ENCODE data around the gene TENM4.

TENM4 gene

GRCh38 chr11:78635814-78636506 is 804.9 kb downstream of the TENM4 start:
- H3K4me3 ChIP-seq (ENCODE audit: low read depth, low read length) = no peak overlapping the region
- DNase-seq (ENCODE audit: low read depth) = no peak
- no peak for TF ChIP-seq CTCF (conservative IDR thresholded peaks at IDR 0.05; ENCODE audit: low read depth, low read length)

DNA sequence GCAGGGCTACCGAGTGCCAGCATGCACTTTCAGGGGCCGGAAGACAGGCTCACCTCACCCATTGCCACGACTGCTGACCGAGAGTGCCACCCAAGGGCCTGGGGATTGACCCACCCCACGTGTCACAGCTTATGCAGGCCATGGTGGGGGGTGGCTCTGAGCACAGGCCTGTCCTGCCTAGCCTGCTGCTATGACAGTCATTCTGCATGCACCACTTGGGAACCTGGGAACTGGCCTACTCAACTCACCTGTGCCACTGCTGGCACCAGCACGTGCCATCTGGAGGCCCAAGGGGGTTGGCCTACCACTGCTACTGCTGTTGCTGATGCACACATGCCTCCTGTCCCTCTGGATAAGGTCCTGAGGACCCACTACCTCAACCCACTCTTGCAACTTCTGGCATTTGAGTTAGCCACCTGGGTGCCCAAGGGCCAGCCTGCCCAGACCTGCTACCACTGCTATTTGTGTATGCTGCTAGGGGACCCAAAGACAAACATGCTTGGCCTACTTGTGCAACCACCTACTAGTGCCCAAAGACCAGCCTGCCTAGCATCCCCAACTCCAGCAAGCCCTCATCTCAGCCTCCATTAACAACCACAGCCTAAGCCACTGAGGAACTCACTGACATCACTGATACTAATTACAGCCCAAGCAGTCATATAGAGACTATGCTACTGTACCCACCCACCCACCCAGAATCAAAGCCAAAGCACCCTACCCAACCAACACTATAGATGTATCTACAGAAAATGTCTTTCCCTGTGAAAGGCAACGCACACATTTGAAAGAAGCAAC is 807.1 kb downstream of the TENM4 start:
- DNase-seq (ENCODE audit: low read depth) = no peak
- no peak overlapping the region for H3K4me3 ChIP-seq (ENCODE audit: low read depth, low read length)
- TF ChIP-seq CTCF (conservative IDR thresholded peaks at IDR 0.05; ENCODE audit: low read depth, low read length) = no peak

DNA sequence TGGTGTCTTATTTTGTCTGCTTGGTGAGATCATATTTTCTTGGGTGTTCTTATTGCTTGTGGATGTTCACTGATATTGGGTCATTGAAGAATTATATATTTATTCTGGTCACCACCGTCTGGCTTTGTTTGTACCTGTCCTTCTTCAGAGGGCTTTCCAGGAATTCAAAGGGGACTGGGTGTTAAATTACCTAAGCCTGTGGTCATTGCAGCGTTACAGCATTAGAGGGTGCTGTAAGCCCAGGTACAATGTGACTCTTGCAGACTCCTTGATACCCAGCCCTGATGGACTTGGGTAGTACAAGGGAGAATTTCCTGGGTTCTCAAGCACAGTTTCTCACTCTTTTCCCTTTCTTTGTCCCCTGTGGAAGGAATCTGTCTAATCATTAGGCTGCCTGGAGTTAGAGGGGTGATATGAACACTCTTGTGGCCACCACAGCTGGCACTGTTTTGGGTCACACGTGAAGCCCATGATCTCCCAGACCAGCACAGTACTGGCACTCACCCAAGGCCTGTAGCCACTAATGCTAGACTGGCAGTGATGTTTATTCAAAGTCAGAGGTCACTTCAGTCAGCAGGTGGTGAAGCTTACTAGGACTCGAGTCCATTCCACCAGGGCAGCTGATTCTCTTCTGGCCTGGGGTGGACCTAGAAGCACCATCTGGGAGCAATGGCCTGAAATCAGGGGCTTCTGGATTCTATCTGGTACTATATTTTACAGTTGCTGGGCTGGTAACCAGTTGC is 810.1 kb downstream of the TENM4 start:
- TF ChIP-seq CTCF (conservative IDR thresholded peaks at IDR 0.05; ENCODE audit: low read depth, low read length) = no peak
- no peak for DNase-seq (ENCODE audit: low read depth)
- H3K4me3 ChIP-seq (ENCODE audit: low read depth, low read length) = no peak overlapping the region

DNA sequence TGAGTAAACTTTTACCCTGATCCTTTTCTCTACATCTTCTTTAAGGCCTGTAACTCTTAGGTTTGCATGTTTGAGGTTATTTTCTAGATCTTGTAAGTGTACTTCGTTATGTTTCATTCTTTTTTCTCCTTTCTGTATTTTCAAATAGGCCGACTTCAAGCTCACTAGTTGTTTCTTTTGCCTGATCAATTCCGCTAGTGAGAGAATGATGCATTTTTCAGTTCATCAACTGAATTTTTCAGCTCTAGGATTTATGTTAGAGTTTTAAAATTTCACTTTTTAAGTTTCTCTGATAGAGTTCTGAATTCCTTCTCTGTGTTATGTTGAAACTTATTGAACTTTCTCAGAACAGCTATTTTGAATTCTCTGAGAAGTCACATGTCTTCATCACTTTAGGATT is 810.7 kb downstream of the TENM4 start:
- TF ChIP-seq CTCF (conservative IDR thresholded peaks at IDR 0.05; ENCODE audit: low read depth, low read length) = no peak
- DNase-seq (ENCODE audit: low read depth) = no peak
- no peak overlapping the region for H3K4me3 ChIP-seq (ENCODE audit: low read depth, low read length)

DNA sequence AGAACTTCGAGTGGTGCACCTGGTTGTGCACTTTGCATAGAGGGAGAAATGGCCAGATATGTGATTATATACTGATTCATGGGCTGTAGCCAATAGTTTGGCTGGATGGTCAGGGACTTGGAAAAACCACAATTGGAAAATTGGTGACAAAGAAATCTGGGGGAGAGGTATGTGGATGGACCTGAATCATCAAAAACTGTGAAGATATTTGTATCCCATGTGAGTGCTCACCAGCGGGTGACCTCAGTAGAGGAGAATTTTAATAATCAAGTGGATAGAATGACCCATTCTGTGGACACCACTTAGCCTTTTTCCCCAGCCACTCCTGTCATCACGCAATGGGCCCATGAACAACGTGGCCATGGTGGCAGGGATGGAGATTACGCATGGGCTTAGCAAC is 818.2 kb downstream of the TENM4 start:
- TF ChIP-seq CTCF (conservative IDR thresholded peaks at IDR 0.05; ENCODE audit: low read depth, low read length) = no peak
- H3K4me3 ChIP-seq (ENCODE audit: low read depth, low read length) = no peak overlapping the region
- no peak for DNase-seq (ENCODE audit: low read depth)

DNA sequence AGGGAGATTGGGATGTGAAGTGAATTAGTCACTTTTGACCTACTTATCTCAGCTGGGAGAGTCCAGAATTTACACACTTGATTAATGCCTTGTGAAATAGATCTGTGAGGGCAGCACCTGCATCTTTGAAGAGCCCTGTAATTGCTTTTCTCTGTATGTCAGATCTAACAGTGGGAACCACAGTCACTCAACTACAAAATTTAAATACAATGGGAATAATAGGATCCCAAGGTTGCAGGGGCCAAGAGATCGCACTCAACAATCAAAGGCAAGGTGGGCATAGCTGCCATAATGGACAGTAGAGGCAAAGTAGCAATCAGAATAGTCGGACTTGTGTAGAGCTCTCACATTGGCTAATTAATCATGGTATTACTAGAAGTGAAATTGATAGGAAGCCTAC is 820.7 kb downstream of the TENM4 start:
- TF ChIP-seq CTCF (conservative IDR thresholded peaks at IDR 0.05; ENCODE audit: low read depth, low read length) = no peak
- H3K4me3 ChIP-seq (ENCODE audit: low read depth, low read length) = no peak overlapping the region
- no peak for DNase-seq (ENCODE audit: low read depth)

Data from choroid plexus epithelial cell (primary cell).